ENCODE data around the gene KCNK7. TPM values are rescaled to one million over a fixed set of nuclear protein-coding genes. Genes with fewer than 3 reads are reported as not detected.
A peak's percentile ranks its signal among the peaks of the same experiment; 100 is the strongest.

Gene KCNK7
- total RNA-seq, 4 donors from 2014 or later: 1.1 to 1.7 (median 1.5) TPM; not detected in 1

- no peak for ATAC-seq (ENCODE audit: low FRiP score)
- TF ChIP-seq, protein P1, sequence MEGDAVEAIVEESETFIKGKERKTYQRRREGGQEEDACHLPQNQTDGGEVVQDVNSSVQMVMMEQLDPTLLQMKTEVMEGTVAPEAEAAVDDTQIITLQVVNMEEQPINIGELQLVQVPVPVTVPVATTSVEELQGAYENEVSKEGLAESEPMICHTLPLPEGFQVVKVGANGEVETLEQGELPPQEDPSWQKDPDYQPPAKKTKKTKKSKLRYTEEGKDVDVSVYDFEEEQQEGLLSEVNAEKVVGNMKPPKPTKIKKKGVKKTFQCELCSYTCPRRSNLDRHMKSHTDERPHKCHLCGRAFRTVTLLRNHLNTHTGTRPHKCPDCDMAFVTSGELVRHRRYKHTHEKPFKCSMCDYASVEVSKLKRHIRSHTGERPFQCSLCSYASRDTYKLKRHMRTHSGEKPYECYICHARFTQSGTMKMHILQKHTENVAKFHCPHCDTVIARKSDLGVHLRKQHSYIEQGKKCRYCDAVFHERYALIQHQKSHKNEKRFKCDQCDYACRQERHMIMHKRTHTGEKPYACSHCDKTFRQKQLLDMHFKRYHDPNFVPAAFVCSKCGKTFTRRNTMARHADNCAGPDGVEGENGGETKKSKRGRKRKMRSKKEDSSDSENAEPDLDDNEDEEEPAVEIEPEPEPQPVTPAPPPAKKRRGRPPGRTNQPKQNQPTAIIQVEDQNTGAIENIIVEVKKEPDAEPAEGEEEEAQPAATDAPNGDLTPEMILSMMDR (IDR thresholded peaks at IDR 0.05): no peak
- no peak for DNase-seq (ENCODE audit: low spot score)
Observed at GRCh38 chr11:65554057-65554818, 41.4 kb downstream of the KCNK7 start.

- DNase-seq (ENCODE audit: low spot score): no peak
- no peak for ATAC-seq (ENCODE audit: low FRiP score)
- TF ChIP-seq, protein P1 (IDR thresholded peaks at IDR 0.05): no peak
Observed at GRCh38 chr11:65553301-65554001, 42.1 kb downstream of the KCNK7 start.

DNA sequence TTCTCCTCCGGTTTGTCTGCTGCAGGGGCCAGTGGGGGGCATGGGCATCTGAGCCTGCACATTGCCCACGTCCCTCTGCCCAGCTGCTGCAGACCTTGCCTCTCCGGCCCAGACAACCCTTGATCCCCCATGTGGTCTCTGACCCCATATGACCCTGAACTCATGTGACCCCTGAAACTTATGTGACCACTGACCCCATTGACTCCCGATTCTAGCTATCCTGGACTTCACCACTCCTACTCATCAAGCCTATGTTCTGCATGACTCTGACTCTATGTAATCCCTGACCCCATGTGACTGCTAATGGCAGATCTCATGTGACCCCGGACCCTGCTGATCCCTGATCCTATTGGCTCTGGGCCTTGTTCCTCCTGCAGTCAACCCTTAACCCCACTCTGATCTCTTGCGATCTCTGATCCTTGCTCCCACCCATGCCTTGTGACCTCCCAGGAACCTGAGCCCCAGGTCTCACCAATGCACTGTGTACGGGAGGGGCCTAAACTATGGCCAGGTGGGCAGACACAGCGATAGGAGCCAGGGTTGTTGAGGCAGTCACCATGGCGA lies 43.1 kb downstream of the KCNK7 start:
- TF ChIP-seq, protein P1 (IDR thresholded peaks at IDR 0.05): no peak
- ATAC-seq (ENCODE audit: low FRiP score): no peak

DNA sequence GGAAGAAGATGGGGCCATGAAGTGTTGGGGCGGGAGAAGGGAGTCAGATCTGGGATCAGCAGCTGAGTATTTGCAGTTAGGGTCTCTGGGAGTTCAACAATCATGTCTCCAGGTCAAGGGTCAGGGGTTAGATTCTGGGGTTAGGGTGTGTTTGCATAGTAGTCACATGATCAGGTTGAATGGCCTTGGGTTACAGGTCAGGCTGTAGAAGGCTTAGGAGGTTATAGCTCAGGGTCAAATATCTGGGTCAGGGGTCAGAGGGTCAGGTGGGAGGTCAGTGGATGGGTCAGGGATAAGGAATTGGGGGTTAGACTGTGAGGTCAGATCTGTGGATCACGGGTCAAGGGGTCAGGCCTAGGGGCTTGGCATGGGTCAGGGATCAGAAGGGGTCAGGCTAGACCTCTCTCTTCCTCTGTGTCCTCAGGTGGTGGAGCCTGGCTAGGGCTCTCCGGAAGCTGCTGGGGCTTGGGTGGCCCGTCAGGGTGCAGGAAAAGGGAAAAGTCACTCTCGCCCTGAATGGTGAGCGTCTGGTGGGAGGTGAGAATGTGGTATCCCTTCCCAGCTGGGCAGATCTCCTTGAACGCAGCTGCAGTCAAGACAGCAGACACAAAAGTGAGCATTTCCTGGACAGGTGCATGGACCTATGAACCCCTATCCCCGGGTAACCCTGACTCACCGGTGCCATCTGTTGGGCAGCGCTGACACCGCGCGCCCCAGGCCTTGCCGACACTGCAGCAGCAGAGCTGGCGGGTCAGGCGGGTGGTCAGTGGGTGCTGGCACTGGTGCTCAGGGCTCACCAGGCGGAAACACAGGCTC lies 43.8 kb downstream of the KCNK7 start:
- TF ChIP-seq, protein P1 (IDR thresholded peaks at IDR 0.05): no peak
- DNase-seq (ENCODE audit: low spot score) (no peak), ATAC-seq (ENCODE audit: low FRiP score) (peak; percentile 37)

More for the DNA sequence above, 43.1 kb downstream of the KCNK7 start:
- DNase-seq (ENCODE audit: low spot score): no peak

- TF ChIP-seq, protein P1 (IDR thresholded peaks at IDR 0.05): no peak
- ATAC-seq (ENCODE audit: low FRiP score) (no peak), DNase-seq (ENCODE audit: low spot score) (no peak)
Observed at GRCh38 chr11:65549096-65549495, 46.5 kb downstream of the KCNK7 start.

DNA sequence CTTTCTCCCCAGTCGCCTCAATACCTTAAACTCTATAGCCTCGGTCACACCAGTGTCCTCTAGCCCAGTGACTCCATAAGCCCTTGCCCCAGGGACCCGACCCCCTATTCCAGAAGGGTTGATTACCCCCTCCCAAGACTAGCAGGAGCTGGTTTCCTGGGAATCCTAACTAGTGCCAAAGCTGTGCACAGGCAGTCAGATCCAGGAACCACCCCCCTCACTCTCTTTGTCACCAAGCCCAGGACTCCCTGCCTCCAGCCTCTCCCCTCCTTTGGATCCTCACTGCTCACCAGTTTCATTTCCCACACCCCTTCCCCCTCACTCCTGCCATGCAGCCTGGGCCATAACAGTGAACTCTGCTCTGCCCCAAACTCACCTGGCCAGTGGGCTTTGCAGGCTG lies 47.2 kb downstream of the KCNK7 start:
- DNase-seq (ENCODE audit: low spot score) (no peak), ATAC-seq (ENCODE audit: low FRiP score) (no peak)
- TF ChIP-seq, protein P1 (IDR thresholded peaks at IDR 0.05): no peak
